Mesendoderm (in vitro differentiated cells): ENCODE data around the gene SAMD1.

Source experiments
- DNase-seq: peaks from one replicate; pipeline ENCODE4 v3.0.0; 2013
- H2AK5ac ChIP-seq: 2 replicates; pipeline ENCODE4 v1.6.1; 2013; ENCODE audit warnings: low read length, inconsistent platforms
- H2BK120ac ChIP-seq: 2 replicates; pipeline ENCODE4 v1.6.1; 2013; ENCODE audit warnings: low read depth, mild to moderate bottlenecking, low read length, moderate library complexity, mixed read lengths
- H2BK15ac ChIP-seq: replicated peaks from 2 replicates; pipeline ENCODE4 v1.6.1; 2013; ENCODE audit warnings: low read depth, mild to moderate bottlenecking, moderate library complexity
- H2BK5ac ChIP-seq: 2 replicates; pipeline ENCODE4 v1.6.1; 2013; ENCODE audit warnings: low read length, inconsistent platforms
- H3K18ac ChIP-seq: 2 replicates; pipeline ENCODE4 v1.6.1; 2013; ENCODE audit warnings: mild to moderate bottlenecking, low read length, mixed read lengths
- H3K23ac ChIP-seq: one replicate; pipeline ENCODE4 v1.6.1; 2013; ENCODE audit warnings: low read length
- H3K27ac ChIP-seq: 2 replicates; pipeline ENCODE4 v1.5.1; 2013; ENCODE audit warnings: low read depth, mild to moderate bottlenecking, inconsistent platforms, low read length, moderate library complexity
- H3K27me3 ChIP-seq: 2 replicates; pipeline ENCODE4 v1.6.1; 2013; ENCODE audit warnings: low read length, control low read depth, mild to moderate bottlenecking, inconsistent platforms; ENCODE audit not compliant: insufficient read depth, poor library complexity
- H3K36me3 ChIP-seq: 2 replicates; pipeline ENCODE4 v1.6.1; 2013; ENCODE audit warnings: low read length, inconsistent platforms; ENCODE audit not compliant: control insufficient read depth, insufficient read depth
- H3K4ac ChIP-seq: one replicate; pipeline ENCODE4 v1.6.1; 2013; ENCODE audit warnings: low read depth, mild to moderate bottlenecking, low read length, moderate library complexity
- H3K4me1 ChIP-seq: 2 replicates; pipeline ENCODE4 v1.6.1; 2013; ENCODE audit warnings: low read depth, low read length, inconsistent platforms; ENCODE audit not compliant: control insufficient read depth
- H3K4me2 ChIP-seq: 2 replicates; pipeline ENCODE4 v1.6.1; 2013; ENCODE audit warnings: low read length
- H3K4me3 ChIP-seq: 2 replicates; pipeline ENCODE4 v1.5.1; 2013; ENCODE audit warnings: mild to moderate bottlenecking, low read length
- H3K56ac ChIP-seq: one replicate; pipeline ENCODE4 v1.6.1; 2013; ENCODE audit warnings: low read length
- H3K79me1 ChIP-seq: 2 replicates; pipeline ENCODE4 v1.6.1; 2013; ENCODE audit warnings: low read length, inconsistent platforms
- H3K79me2 ChIP-seq: 2 replicates; pipeline ENCODE4 v1.6.1; 2013; ENCODE audit warnings: mild to moderate bottlenecking, low read length; ENCODE audit not compliant: control insufficient read depth, insufficient read depth
- H3K9ac ChIP-seq: 2 replicates; pipeline ENCODE4 v1.6.1; 2013; ENCODE audit warnings: low read length, inconsistent platforms
- H4K5ac ChIP-seq: one replicate; pipeline ENCODE4 v1.6.1; 2013; ENCODE audit warnings: low read length
- H4K8ac ChIP-seq: one replicate; pipeline ENCODE4 v1.6.1; 2013; ENCODE audit warnings: low read depth, mild to moderate bottlenecking, control low read depth, low read length, moderate library complexity
- WGBS: extraction: QIAGEN DNeasy Blood & Tissue Kit; methylation state at CpG from one replicate; pipeline ENCODE4 v1.1.7; 2013; ENCODE audit warnings: low lambda C conversion rate, missing lambda C conversion rate; ENCODE audit not compliant: insufficient coverage; ENCODE audit errors: extremely low coverage; 5-methylcytosine and 5-hydroxymethylcytosine counted together

SAMD1 gene

DNA sequence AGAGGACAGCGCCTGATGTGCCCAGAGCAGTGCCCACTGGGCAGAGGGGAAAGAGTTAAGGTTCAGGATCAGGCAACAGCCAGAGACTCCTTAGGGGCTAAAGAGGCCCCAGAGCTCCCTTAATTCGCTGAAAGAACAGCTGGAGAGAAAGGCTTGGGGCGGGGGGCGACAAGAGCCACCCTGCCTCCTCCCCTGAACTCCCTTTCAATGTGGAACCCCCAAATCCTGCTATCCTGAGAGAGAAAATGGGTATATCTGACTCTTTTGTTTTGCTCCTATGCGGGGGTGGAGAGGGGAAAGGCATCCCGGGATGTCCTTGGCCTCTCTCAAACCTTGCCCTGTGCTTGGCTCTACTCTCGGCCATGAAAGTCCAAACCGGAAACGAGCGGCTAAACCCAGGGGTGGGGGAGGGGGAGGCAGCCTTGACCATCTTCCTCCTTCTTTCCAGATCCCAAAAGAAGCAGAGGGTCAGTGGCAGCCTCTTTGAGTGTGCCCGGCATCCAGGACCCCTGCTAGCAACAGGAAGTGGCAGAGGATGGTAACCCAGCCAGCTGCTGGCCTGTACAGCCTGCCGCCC lies 22.3 kb upstream of the SAMD1 start:
- H2BK15ac ChIP-seq = no peak overlapping the region
- no CpG with 5 or more reads among the region's 12 CpGs for WGBS
- peak overlapping the region; percentile 24 for H3K9ac ChIP-seq
- no peaks in the 10 kb centered on the region for H3K79me2 ChIP-seq
- H4K8ac ChIP-seq = no peak overlapping the region
- no peak for DNase-seq
- H2BK120ac ChIP-seq = no peak overlapping the region
- peaks cover 9% of the 10 kb centered on the region for H3K4me1 ChIP-seq
- no peak overlapping the region for H3K4ac ChIP-seq
- H2BK5ac ChIP-seq = peak overlapping the region; percentile 23
- H3K36me3 ChIP-seq = no peaks in the 10 kb centered on the region
- peaks cover 4% of the 10 kb centered on the region for H3K79me1 ChIP-seq
- no peak overlapping the region for H3K23ac ChIP-seq
- H3K27me3 ChIP-seq = no peaks in the 10 kb centered on the region
- no peak overlapping the region for H3K18ac ChIP-seq
- no peak overlapping the region for H2AK5ac ChIP-seq
- no peak overlapping the region for H3K27ac ChIP-seq
- no peak overlapping the region for H3K4me2 ChIP-seq
- H3K4me3 ChIP-seq = no peak overlapping the region
- H3K56ac ChIP-seq = peak overlapping the region; percentile 59
- no peak overlapping the region for H4K5ac ChIP-seq

DNA sequence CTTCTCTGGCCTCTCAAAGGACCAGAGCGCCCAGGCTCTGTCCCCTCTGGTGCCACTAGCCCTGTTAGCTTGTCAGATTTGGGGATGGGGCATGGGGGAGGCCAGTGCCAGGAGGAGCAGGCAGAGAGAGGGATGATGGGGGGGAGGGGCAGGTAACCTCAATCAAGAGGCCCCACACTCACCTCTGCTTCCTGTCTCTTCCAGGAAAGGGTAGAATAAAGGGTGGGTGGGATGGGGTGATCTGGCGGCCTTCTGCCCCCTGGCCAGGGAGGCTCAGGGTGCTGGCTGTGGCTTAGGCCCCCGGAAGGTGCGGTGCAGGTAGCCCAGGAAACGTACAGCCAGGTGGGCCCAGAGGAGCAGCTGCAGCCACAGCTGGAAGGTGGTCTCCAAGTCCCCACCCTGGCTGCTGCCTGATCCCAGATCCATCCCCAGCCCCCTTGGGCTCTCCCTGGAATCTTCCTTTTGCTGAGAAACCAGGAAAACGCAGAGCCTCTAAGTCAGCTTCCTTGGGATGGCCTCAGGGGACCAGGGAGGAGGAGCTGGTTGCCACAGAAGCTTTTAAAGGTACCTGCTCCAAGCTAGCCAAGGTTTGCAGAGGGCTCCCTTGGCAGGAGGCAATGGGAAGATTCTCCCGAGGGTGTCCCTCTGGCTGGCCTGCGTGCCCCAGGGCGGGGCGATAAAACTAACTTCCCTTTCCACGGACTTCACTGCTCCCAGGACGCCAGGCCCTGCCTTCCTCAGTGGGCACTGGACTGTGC lies 21.7 kb upstream of the SAMD1 start:
- no CpG with 5 or more reads among the region's 12 CpGs for WGBS
- Histone ChIP-seq H3K36me3 (no peaks in the 10 kb centered on the region), H4K8ac (no peak overlapping the region), H3K27me3 (no peaks in the 10 kb centered on the region), H3K79me2 (no peaks in the 10 kb centered on the region), H3K56ac (peak overlapping the region; percentile 58), H3K18ac (no peak overlapping the region), H3K23ac (no peak overlapping the region), H3K79me1 (peaks cover 4% of the 10 kb centered on the region), H2BK15ac (no peak overlapping the region), H3K4me3 (no peak overlapping the region), H3K27ac (no peak overlapping the region), H3K4ac (no peak overlapping the region), H2BK5ac (peak overlapping the region; percentile 23), H4K5ac (no peak overlapping the region), H2AK5ac (no peak overlapping the region), H3K9ac (peak overlapping the region; percentile 24), H2BK120ac (no peak overlapping the region), H3K4me2 (no peak overlapping the region), H3K4me1 (peaks cover 9% of the 10 kb centered on the region)
- no peak for DNase-seq

DNA sequence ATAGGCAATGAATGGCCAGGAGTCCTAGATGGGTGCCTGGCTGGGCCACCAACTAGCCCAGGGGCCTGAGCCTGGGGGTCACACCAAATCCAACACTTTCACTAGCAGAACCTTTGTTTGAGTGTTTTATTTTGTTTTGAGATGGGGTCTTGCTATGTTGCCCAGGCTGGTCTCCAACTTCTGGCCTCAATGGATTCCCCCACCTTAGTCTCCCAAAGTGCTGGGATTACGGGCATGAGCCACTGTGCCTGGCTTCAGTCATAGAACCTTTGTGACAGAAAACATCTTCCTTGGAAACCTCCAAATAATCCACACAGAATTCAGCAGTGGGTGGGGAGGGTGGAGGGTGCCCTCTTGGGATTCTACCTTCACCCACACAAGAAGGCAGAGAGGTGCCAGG lies 20.9 kb upstream of the SAMD1 start:
- H3K18ac ChIP-seq = no peak overlapping the region
- peaks cover 2% of the 10 kb centered on the region for H3K79me1 ChIP-seq
- no peak overlapping the region for H2BK120ac ChIP-seq
- H2BK5ac ChIP-seq = no peak overlapping the region
- H3K9ac ChIP-seq = no peak overlapping the region
- H3K4ac ChIP-seq = no peak overlapping the region
- no peak overlapping the region for H3K56ac ChIP-seq
- no peak overlapping the region for H3K23ac ChIP-seq
- peaks cover 7% of the 10 kb centered on the region for H3K4me1 ChIP-seq
- H2BK15ac ChIP-seq = no peak overlapping the region
- H3K27ac ChIP-seq = no peak overlapping the region
- no peak overlapping the region for H3K4me3 ChIP-seq
- H4K8ac ChIP-seq = no peak overlapping the region
- no peak for DNase-seq
- H3K36me3 ChIP-seq = no peaks in the 10 kb centered on the region
- no peak overlapping the region for H2AK5ac ChIP-seq
- H3K4me2 ChIP-seq = no peak overlapping the region
- WGBS = no CpG with 5 or more reads among the region's 1 CpG
- H4K5ac ChIP-seq = no peak overlapping the region
- no peaks in the 10 kb centered on the region for H3K79me2 ChIP-seq
- H3K27me3 ChIP-seq = no peaks in the 10 kb centered on the region

DNA sequence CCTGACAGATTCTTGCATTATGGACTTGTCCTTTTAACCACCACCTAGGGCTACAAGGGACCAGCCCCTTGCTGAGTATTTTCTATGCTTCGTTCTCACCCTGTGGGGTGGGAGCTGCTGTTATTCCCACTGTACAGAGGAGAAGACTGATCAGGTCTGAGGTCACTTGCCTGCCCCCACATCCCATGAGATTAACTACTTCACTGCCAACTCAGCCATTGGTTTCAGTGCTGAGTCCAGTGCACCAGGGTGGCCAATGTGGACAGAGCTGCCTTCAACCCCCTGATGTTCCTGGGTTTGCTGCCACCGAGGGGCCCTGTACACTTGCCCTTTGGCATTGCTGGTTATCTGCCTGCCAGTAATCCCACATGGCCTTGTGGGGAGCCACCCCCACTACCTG lies 20.1 kb upstream of the SAMD1 start:
- no peaks in the 10 kb centered on the region for H3K36me3 ChIP-seq
- no peak overlapping the region for H3K4me2 ChIP-seq
- H3K9ac ChIP-seq = no peak overlapping the region
- no peak for DNase-seq
- H3K4me3 ChIP-seq = no peak overlapping the region
- H3K79me2 ChIP-seq = no peaks in the 10 kb centered on the region
- no peaks in the 10 kb centered on the region for H3K27me3 ChIP-seq
- H2BK120ac ChIP-seq = no peak overlapping the region
- no peak overlapping the region for H2BK5ac ChIP-seq
- peaks cover 7% of the 10 kb centered on the region for H3K4me1 ChIP-seq
- H3K18ac ChIP-seq = no peak overlapping the region
- H4K5ac ChIP-seq = no peak overlapping the region
- no peak overlapping the region for H3K4ac ChIP-seq
- H3K23ac ChIP-seq = no peak overlapping the region
- H3K56ac ChIP-seq = no peak overlapping the region
- no peak overlapping the region for H3K27ac ChIP-seq
- H2AK5ac ChIP-seq = no peak overlapping the region
- peaks cover 2% of the 10 kb centered on the region for H3K79me1 ChIP-seq
- WGBS = no CpG with 5 or more reads among the region's 2 CpGs
- H4K8ac ChIP-seq = no peak overlapping the region
- H2BK15ac ChIP-seq = no peak overlapping the region

DNA sequence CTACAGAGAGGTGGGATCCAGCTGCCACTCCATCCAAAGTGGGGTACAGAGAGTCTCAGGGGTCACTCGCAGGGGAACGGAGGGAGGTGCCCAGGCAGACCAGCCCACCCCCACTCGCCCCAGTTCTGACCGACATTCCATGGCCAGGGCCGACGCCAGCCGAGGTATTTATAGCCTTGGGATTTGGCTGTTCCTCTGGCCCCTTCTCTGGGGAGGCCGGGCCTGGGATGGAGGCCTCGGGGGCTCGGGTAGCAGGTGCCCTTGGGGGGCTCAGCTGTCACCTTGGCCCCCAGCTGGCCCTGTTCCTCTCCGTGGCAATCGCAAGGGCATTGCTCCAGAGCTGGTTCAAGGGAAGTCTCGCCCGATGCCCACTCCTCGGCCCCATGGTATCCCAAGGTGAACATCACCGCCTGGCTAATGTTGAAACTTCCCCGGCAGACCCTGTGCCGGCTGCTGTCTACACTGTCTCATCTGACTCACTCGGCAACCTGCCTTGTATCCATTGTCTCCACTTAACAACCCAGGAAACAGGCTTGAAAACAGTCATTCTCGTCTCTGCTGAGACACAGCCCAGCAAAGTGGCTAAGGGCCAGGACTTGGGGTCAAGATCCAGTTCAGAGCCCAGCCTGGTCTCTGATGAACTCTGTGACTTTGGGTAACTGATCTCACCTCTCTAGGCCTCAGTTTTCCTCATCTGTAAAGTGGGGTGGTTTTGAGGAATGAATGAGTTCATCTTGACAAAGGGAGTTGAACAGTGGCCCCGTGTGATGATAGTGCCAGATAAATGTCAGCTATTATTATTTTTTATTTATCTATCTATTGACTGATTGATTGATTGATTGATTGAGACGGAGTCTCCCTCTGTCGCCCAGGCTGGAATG lies 17.3 kb upstream of the SAMD1 start:
- Histone ChIP-seq H3K79me2 (no peaks in the 10 kb centered on the region), H2BK120ac (no peak overlapping the region), H3K4ac (no peak overlapping the region), H3K36me3 (no peaks in the 10 kb centered on the region), H3K27me3 (no peaks in the 10 kb centered on the region), H2BK5ac (no peak overlapping the region), H4K5ac (no peak overlapping the region), H3K23ac (no peak overlapping the region), H3K4me2 (no peak overlapping the region), H3K9ac (no peak overlapping the region), H3K4me1 (peaks cover 3% of the 10 kb centered on the region), H2AK5ac (no peak overlapping the region), H3K27ac (no peak overlapping the region), H3K4me3 (no peak overlapping the region), H2BK15ac (no peak overlapping the region), H3K18ac (no peak overlapping the region), H3K56ac (no peak overlapping the region), H3K79me1 (no peaks in the 10 kb centered on the region), H4K8ac (no peak overlapping the region)
- no CpG with 5 or more reads among the region's 23 CpGs for WGBS
- DNase-seq = peak; percentile 34
